Kidney (tissue), 14 donors: ENCODE measurements around the gene ANXA8. TPM values are rescaled to one million over a fixed set of nuclear protein-coding genes. Genes with fewer than 3 reads are reported as not detected.
A peak's percentile ranks its signal among the peaks of the same experiment; 100 is the strongest.

Source experiments
- DNase-seq, 5 donors: peaks; one replicate each; pipeline ENCODE4 v3.0.0-alpha.2; 2013 to 2020
- FAIRE-seq: peaks from 2 replicates; lab custom pipeline; 2012; peaks lifted over from hg19 to GRCh38; lab: Jason Lieb, UNC
- H3K27ac ChIP-seq, 2 donors: one replicate each; pipeline ENCODE4 v1.7.0; 2013; ENCODE audit warnings: low read depth in 2 of 2, low read length in 2 of 2, inconsistent platforms in 1 of 2
- H3K27me3 ChIP-seq: one replicate; pipeline ENCODE4 v1.7.1; 2013; ENCODE audit warnings: low read length, inconsistent platforms; ENCODE audit not compliant: control insufficient read depth, insufficient read depth
- H3K36me3 ChIP-seq, 3 donors: one replicate each; pipeline versions ENCODE4 v1.7.0 to v1.7.1; 2013; ENCODE audit warnings: low read length in 3 of 3, control low read depth in 1 of 3, inconsistent platforms in 1 of 3; ENCODE audit not compliant: insufficient read depth in 3 of 3, control insufficient read depth in 2 of 3
- H3K4me1 ChIP-seq, 3 donors: one replicate each; pipeline versions ENCODE4 v1.7.0 to v1.7.1; 2013; ENCODE audit warnings: low read length in 3 of 3, inconsistent platforms in 1 of 3, low read depth in 1 of 3; ENCODE audit not compliant: control insufficient read depth in 2 of 3, insufficient read depth in 2 of 3
- H3K4me3 ChIP-seq, 3 donors: one replicate each; pipeline versions ENCODE4 v1.7.0 to v1.8.1; 2013; ENCODE audit warnings: low read length in 3 of 3, control low read depth in 1 of 3, inconsistent platforms in 1 of 3
- H3K9ac ChIP-seq, 3 donors: one replicate each; pipeline versions ENCODE4 v1.7.0 to v1.7.1; 2013; ENCODE audit warnings: low read length in 3 of 3, control low read depth in 1 of 3, inconsistent platforms in 1 of 3
- H3K9me3 ChIP-seq, 3 donors: one replicate each; pipeline versions ENCODE4 v1.7.0 to v1.7.1; 2013; ENCODE audit warnings: low read length in 3 of 3, control low read depth in 1 of 3, inconsistent platforms in 1 of 3; ENCODE audit not compliant: control insufficient read depth in 2 of 3, insufficient read depth in 1 of 3
- intact Hi-C: fragments of 100-400 bp; cut with DNase I; formaldehyde crosslinking; loops from one replicate; pipeline ENCODE4 v1.11.1; 2022
- polyA plus RNA-seq: library from polyadenylated mRNA; stranded (reverse); fragments of 350-450 nt; fragmentation: Illumina TruSeq; extraction: RNeasy Lipid Tissue Mini Kit (QIAGEN cat#74804); gene quantifications from one replicate; pipeline ENCODE4 v1.2.3, GENCODE V29; 2014; ENCODE audit warnings: low read depth, low replicate concordance; ENCODE audit not compliant: insufficient read depth
- total RNA-seq: library from RNA; stranded (reverse); fragmentation: NEBNext Ultra II Directional; extraction: Animal tissue kit (Norgen Biotek cat#: 25700); gene quantifications from one replicate; pipeline ENCODE4 v1.2.1, GENCODE V29; 2021
- TF ChIP-seq, protein P1 (sequence below): IDR thresholded peaks from 3 replicates; pipeline ENCODE4 v1.5.1; 2012; ENCODE audit warnings: mild to moderate bottlenecking, moderate library complexity, borderline replicate concordance; ENCODE audit not compliant: insufficient read depth; ENCODE audit errors: extremely low read depth
- donor health status: control.
- donor health status: control.
- donor health status: control.
- donor health status: control.
- donor health status: control.
- donor health status: DM: yes; HTN: yes; CAD: no.
- donor health status: Normal renal cell carcinoma (clear cell type).

Gene ANXA8
- total and polyA plus RNA-seq, 2 donors from 2014 or later: 0.16 TPM; not detected in 1

DNA sequence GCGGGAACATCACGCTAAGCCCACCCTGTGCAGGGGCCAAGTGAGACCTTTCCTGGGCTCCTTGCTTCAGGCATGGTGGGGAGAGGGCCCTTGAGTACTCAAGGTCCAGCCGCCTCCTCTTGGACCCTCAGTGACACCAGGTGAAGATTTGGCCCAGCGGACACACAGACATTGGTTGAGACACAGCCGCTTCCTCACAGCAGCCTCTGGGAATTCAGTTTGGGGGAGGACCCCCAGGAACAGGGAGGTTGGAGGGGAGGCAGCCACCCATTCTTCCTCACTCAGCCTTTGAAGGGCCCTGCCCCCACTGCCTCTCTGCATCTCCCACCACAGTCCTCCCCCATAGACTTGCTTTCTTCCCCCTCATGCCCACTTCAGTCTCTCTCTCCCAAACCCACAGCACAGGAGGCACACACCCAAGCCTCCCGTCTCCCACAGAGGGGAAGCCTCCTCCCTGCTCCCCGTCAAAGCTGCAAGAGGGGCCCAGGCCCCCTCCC lies 31.9 kb downstream of the ANXA8 start:
- TF ChIP-seq, protein P1, sequence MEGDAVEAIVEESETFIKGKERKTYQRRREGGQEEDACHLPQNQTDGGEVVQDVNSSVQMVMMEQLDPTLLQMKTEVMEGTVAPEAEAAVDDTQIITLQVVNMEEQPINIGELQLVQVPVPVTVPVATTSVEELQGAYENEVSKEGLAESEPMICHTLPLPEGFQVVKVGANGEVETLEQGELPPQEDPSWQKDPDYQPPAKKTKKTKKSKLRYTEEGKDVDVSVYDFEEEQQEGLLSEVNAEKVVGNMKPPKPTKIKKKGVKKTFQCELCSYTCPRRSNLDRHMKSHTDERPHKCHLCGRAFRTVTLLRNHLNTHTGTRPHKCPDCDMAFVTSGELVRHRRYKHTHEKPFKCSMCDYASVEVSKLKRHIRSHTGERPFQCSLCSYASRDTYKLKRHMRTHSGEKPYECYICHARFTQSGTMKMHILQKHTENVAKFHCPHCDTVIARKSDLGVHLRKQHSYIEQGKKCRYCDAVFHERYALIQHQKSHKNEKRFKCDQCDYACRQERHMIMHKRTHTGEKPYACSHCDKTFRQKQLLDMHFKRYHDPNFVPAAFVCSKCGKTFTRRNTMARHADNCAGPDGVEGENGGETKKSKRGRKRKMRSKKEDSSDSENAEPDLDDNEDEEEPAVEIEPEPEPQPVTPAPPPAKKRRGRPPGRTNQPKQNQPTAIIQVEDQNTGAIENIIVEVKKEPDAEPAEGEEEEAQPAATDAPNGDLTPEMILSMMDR: no peak
- H3K27me3 ChIP-seq: no peaks in the 10 kb centered on the region
- H3K36me3 ChIP-seq: no peaks in the 10 kb centered on the region
- peak in 1 of 5 donors; percentile 27 for DNase-seq
- peaks cover 0 to 2% (median 0%) of the 10 kb centered on the region in 3 donors for H3K4me1 ChIP-seq
- no peak overlapping the region for H3K9ac ChIP-seq
- H3K9me3 ChIP-seq: no peaks in the 10 kb centered on the region
- no peak overlapping the region for H3K27ac ChIP-seq
- intact Hi-C loops: no loop called here
- FAIRE-seq: no peak
- no peak overlapping the region for H3K4me3 ChIP-seq

DNA sequence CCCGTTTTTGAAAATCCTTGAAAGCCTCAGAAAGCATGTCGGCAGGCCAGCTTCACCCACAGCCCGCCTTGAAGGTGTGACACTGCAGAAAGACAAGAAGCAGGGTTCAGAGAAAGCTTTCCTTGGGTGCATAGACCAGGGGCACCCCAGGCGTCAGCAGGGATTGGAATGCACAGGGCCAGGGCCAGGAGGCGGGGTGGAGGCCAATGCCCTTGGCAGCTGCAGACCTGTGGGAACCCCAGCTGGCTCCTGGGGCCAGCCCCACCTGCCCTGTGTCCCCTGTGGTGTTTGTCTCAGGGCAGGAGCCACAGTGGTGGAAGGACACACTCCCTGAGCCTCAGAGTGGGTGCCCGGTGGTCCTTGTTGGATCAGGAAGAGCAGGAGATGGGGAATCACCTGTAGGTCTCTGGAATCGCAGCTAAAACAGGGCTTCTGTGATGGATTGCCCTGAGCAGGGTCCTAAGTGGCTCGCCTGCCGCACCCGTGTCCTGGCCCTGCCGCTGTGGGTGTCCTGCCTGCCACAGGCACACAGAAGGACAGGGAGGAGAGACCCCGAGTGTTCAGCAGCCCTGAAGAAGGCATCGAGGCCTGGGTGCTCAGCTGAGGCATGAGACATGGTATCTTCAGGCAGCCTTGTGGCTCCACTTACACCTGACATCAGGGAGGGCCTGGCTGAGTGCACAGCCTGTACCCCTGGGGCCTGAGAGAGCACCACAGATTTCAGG lies 32.5 kb downstream of the ANXA8 start:
- DNase-seq: peak in 2 of 5 donors; percentile 21 to 64
- no peaks in the 10 kb centered on the region for H3K27me3 ChIP-seq
- no peak overlapping the region for H3K4me3 ChIP-seq
- no peak for FAIRE-seq
- H3K9me3 ChIP-seq: peaks cover 0 to under 1% (median 0%) of the 10 kb centered on the region in 3 donors
- H3K9ac ChIP-seq: no peak overlapping the region
- no peak overlapping the region for H3K27ac ChIP-seq
- TF ChIP-seq, protein P1: no peak
- no peaks in the 10 kb centered on the region for H3K36me3 ChIP-seq
- intact Hi-C loops: no loop called here
- H3K4me1 ChIP-seq: peaks cover 0 to 2% (median 0%) of the 10 kb centered on the region in 3 donors

DNA sequence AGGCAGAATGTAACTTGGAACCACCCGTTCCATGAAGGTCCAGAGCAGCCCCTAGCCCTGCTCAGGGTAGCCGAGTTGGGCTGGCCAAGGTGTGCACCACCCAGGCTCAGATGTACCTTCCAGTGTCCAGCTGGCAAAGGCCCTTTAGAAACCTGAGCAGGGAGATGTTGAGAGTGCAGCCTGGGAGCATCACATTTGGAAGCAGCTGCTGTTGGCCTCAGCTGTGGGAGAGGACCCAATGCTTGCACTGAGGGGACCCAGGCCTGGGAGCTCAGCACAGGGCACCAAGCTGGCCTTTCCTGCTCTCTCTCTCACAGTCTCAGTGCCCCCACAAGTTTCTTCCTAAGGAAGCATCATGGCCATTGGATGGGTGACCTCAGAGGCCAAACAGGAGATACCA lies 33.5 kb downstream of the ANXA8 start:
- no peak for FAIRE-seq
- no peaks in the 10 kb centered on the region for H3K36me3 ChIP-seq

More for the DNA sequence above, 33.5 kb downstream of the ANXA8 start:
- TF ChIP-seq, protein P1: no peak
- DNase-seq: no peak
- H3K4me1 ChIP-seq: peaks cover 0 to 2% (median 0%) of the 10 kb centered on the region in 3 donors
- H3K27ac ChIP-seq: no peak overlapping the region
- H3K9me3 ChIP-seq: peaks cover 0 to 10% (median 0%) of the 10 kb centered on the region in 3 donors
- H3K27me3 ChIP-seq: no peaks in the 10 kb centered on the region
- intact Hi-C loops: no loop called here
- H3K4me3 ChIP-seq: no peak overlapping the region
- no peak overlapping the region for H3K9ac ChIP-seq
